A549 (cell line): ENCODE results near the gene LYPD6B.

Source experiments
- CTCF ChIP-seq: fragments of >200 bp; sonication (Bioruptor Twin); formaldehyde crosslinking; IDR thresholded peaks from 3 replicates; pipeline ENCODE4 v1.5.1; 2016
- EHMT2 ChIP-seq: fragments of 200-600 bp; sonication (generic); IDR thresholded peaks from 2 replicates; pipeline ENCODE4 v1.6.1; 2016; ENCODE audit warnings: antibody characterized with exemption, low read depth, mild to moderate bottlenecking, moderate library complexity
- ESRRA ChIP-seq: fragments of 150-350 bp; IDR thresholded peaks from 2 replicates; pipeline ENCODE4 v1.6.1; 2014; ENCODE audit warnings: mild to moderate bottlenecking, low read length, borderline replicate concordance
- MAFK ChIP-seq: fragments of 450-650 bp; IDR thresholded peaks from 2 replicates; pipeline ENCODE4 v1.6.1; 2014; ENCODE audit not compliant: partially characterized antibody
- PBX3 ChIP-seq: IDR thresholded peaks from 2 replicates; pipeline ENCODE4 v1.6.1; 2012
- RAD21 ChIP-seq, 2 experiments: fragments of >200 bp in 1 of 2; sonication (Bioruptor Twin) in 1 of 2; formaldehyde crosslinking in 1 of 2; IDR thresholded peaks in 1 of 2; conservative IDR thresholded peaks in 1 of 2; 2 replicates in 1 of 2; 3 replicates in 1 of 2; pipeline ENCODE4 v1.6.1; 2012 to 2018; ENCODE audit warnings: inconsistent platforms in 1 of 2
- REST ChIP-seq: fragments of 200-600 bp; sonication (generic); IDR thresholded peaks from 2 replicates; pipeline ENCODE4 v1.6.1; 2016; ENCODE audit warnings: antibody characterized with exemption, mild to moderate bottlenecking, moderate library complexity
- RNF2 ChIP-seq: fragments of 200-600 bp; sonication (generic); IDR thresholded peaks from 2 replicates; pipeline ENCODE4 v1.6.1; 2016; ENCODE audit warnings: low read depth, mild to moderate bottlenecking, antibody characterized with exemption, moderate library complexity, borderline replicate concordance

- TF ChIP-seq PBX3 (no peak), REST (no peak), CTCF (no peak), MAFK (no peak), ESRRA (no peak), RAD21 (conservative IDR thresholded peaks at IDR 0.05 in 1 of 2, IDR thresholded peaks at IDR 0.05 in 1 of 2) (no peak), RNF2 (no peak), EHMT2 (no peak)
These were observed at the start of gene LYPD6B for GRCh38 chr2:149038442-149039212.
